Measurements from ENCODE around the gene SETD2. TPM values are rescaled to one million over a fixed set of nuclear protein-coding genes. Genes with fewer than 3 reads are reported as not detected.

The SETD2 gene
- polyA plus RNA-seq, 1 donor: 37.1 TPM

DNA sequence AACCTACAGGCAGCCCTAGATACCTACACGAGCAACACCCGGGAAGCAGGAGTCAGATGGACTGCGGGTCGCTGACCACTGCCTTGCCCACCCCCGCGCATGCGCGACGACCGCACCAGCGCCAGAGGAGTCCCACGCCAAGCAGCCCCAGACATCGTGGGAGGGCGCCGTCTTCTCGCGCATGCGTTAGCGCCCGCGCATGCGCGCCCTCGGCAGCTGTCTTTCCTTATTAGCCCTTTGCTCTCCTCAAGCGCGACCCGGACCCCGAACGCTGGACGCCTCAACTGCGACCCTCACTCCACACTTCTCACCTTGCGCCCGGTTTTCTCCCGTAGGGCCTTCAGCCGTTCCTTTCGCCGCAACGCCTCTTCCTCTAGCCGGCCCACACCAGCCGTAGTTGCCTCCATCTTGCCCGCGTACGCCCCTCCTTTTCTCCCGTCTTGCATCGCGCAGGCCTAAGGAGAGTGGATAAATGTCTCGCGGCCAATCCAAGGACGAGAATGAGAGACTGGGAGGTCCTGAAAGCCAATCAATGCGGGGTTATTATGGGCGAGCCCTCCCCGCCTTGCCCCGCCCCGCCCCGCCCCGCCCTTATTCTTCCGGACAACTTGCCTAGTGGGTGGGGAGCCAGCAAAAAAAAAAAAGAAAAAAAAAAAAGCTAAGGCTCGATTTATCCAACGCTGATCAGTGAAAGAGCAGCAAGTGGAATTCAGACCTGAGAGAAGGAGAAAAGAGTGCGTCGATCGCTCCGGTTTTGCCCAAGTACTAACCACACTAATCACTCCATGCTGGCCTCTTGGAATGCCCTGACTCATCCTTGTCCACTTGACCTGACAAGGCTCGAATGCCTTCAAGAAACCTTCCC lies 187.4 kb downstream of the SETD2 start, which contains the start of gene CCDC12:
TSS of gene CCDC12 (minus strand) at position 420 of the 865 bp plus-strand sequence. CDS start at position 407, 13 bp downstream.
- peak within 1 kb of the TSS; percentile 93 for H3K27ac ChIP-seq (ENCODE audit: low read length)
- DNase-seq: peak; percentile 98 to 99
- H3K27me3 ChIP-seq (ENCODE audit: control insufficient read depth, insufficient read depth, low read length): no peaks in the 10 kb centered on the region
- H3K36me3 ChIP-seq (ENCODE audit: control insufficient read depth, insufficient read depth, low read length): peaks cover 3% of the 10 kb centered on the region
- no peaks in the 10 kb centered on the region for H3K9me3 ChIP-seq (ENCODE audit: control insufficient read depth, low read depth, low read length)
- no CpG with 5 or more reads among the region's 64 CpGs for WGBS (ENCODE audit: insufficient coverage, low lambda C conversion rate)
- peak within 1 kb of the TSS; percentile 91 for H3K4me3 ChIP-seq (ENCODE audit: low read length)
- peaks cover 42% of the 10 kb centered on the region for H3K4me1 ChIP-seq (ENCODE audit: control insufficient read depth, insufficient read depth, low read length)

DNA sequence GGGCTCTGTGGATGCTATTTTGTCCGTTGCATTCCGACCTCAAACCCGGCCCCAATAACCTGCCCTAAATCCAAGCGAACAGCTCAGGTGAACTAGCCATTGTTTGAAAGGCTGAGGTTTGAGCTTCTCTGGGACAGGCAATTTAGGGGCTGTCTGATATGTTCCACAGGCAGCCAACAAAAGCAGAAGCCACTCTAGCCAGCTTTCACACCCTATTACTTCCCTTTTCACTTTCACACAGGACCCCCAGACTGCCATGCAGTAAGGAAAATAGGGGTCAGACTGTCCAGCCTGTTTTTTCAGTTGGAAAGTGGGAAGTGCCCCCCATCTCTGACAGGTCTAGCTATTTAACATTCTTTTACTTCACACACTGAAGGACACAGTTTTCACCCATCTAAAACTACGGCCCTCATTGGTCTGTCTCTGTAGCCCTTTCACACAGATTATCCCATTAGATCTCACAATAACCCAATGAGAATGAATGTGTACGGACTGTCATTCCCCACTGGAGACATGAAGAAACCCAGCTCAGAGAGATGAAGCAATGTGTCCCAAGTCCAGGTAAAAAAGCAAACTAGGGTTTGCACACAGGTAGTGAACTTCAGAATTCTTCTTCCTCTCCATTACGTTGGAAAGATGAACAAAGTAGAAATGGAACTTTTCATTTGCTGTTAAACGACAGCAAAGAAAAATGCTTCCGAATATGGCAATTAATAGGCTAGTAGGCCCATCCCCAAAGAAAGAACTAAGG lies 189.3 kb downstream of the SETD2 start:
- peak; percentile 51 to 72 for DNase-seq
- 57% methylated on average over 2 of the region's 9 CpGs for WGBS (ENCODE audit: insufficient coverage, low lambda C conversion rate)

DNA sequence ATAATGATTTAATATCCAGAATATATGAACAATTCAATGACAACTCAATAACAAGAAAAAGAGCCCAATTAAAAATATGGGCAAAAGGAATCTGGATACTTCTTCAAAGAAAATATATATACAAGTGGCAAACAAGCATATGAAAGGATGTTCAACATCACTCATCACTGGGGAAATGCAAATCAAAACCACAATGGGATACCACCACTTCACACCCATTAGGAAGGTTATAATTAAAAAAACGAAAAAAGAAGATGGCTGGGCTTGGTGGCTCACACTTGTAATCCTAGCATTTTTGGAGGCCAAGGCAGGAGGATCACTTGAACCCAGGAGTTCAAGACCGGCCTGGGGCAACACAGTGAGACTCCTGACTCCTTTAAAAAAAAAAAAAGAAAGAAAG lies 191.5 kb downstream of the SETD2 start:
- Histone ChIP-seq H3K4me3 (ENCODE audit: low read length) (no peak overlapping the region), H3K27me3 (ENCODE audit: control insufficient read depth, insufficient read depth, low read length) (no peaks in the 10 kb centered on the region), H3K4me1 (ENCODE audit: control insufficient read depth, insufficient read depth, low read length) (peaks cover 53% of the 10 kb centered on the region), H3K9me3 (ENCODE audit: control insufficient read depth, low read depth, low read length) (no peaks in the 10 kb centered on the region), H3K27ac (ENCODE audit: low read length) (no peak overlapping the region), H3K36me3 (ENCODE audit: control insufficient read depth, insufficient read depth, low read length) (peaks cover 17% of the 10 kb centered on the region)
- WGBS (ENCODE audit: insufficient coverage, low lambda C conversion rate): no CpG with 5 or more reads among the region's 2 CpGs
- DNase-seq: no peak

More for the DNA sequence above, 189.3 kb downstream of the SETD2 start:
- peaks cover 55% of the 10 kb centered on the region for H3K4me1 ChIP-seq (ENCODE audit: control insufficient read depth, insufficient read depth, low read length)
- H3K27ac ChIP-seq (ENCODE audit: low read length): peak overlapping the region; percentile 70
- peaks cover 9% of the 10 kb centered on the region for H3K36me3 ChIP-seq (ENCODE audit: control insufficient read depth, insufficient read depth, low read length)
- no peaks in the 10 kb centered on the region for H3K9me3 ChIP-seq (ENCODE audit: control insufficient read depth, low read depth, low read length)
- H3K27me3 ChIP-seq (ENCODE audit: control insufficient read depth, insufficient read depth, low read length): no peaks in the 10 kb centered on the region
- no peak overlapping the region for H3K4me3 ChIP-seq (ENCODE audit: low read length)

DNA sequence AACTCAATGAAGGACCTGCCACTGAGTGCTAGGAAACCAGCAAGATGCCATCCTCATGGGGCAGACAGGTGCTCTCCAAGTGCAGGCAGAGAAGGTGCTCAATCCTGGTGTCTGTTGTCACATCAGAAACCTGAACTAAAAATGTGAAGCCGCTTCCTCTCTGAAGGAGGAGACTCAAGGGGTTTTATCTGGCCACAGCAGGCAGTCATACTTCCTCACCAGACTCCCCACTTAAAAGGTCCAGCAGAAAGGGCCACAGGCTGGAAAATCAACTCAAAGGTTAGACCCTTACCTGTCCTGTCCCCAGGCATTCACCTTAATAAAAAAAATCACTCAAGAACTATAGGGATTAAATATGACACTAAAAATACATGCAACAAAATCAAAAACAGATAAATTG lies 192.2 kb downstream of the SETD2 start:
- DNase-seq: no peak
- peaks cover 49% of the 10 kb centered on the region for H3K4me1 ChIP-seq (ENCODE audit: control insufficient read depth, insufficient read depth, low read length)
- no peak overlapping the region for H3K27ac ChIP-seq (ENCODE audit: low read length)
- H3K9me3 ChIP-seq (ENCODE audit: control insufficient read depth, low read depth, low read length): no peaks in the 10 kb centered on the region
- no peaks in the 10 kb centered on the region for H3K27me3 ChIP-seq (ENCODE audit: control insufficient read depth, insufficient read depth, low read length)
- no CpG with 5 or more reads among the region's 1 CpG for WGBS (ENCODE audit: insufficient coverage, low lambda C conversion rate)
- H3K4me3 ChIP-seq (ENCODE audit: low read length): no peak overlapping the region
- H3K36me3 ChIP-seq (ENCODE audit: control insufficient read depth, insufficient read depth, low read length): peaks cover 17% of the 10 kb centered on the region

DNA sequence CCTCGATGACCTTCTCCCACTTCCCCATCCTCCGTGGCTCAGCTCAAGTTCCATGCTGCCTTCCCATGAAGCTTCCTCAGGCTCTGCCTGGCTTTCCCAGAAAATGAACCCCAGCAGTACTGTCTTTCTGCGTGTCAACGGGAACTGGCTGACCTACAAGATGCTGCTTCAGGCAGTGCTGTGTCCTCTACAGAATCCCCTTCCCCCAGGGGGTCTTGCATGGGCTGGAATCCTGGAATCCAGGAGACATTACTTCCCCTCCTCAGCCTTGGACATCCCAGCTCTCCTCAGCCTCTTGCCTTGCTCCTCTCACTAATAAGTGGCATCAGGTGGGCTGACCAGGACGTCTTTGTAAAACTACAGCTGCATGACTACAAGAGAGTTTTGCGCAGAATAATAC lies 192.8 kb downstream of the SETD2 start:
- no peak for DNase-seq
- H3K36me3 ChIP-seq (ENCODE audit: control insufficient read depth, insufficient read depth, low read length): peaks cover 17% of the 10 kb centered on the region
- no peaks in the 10 kb centered on the region for H3K27me3 ChIP-seq (ENCODE audit: control insufficient read depth, insufficient read depth, low read length)
- no peaks in the 10 kb centered on the region for H3K9me3 ChIP-seq (ENCODE audit: control insufficient read depth, low read depth, low read length)
- no CpG with 5 or more reads among the region's 6 CpGs for WGBS (ENCODE audit: insufficient coverage, low lambda C conversion rate)
- no peak overlapping the region for H3K4me3 ChIP-seq (ENCODE audit: low read length)
- H3K4me1 ChIP-seq (ENCODE audit: control insufficient read depth, insufficient read depth, low read length): peaks cover 52% of the 10 kb centered on the region
- H3K27ac ChIP-seq (ENCODE audit: low read length): peak overlapping the region; percentile 12

DNA sequence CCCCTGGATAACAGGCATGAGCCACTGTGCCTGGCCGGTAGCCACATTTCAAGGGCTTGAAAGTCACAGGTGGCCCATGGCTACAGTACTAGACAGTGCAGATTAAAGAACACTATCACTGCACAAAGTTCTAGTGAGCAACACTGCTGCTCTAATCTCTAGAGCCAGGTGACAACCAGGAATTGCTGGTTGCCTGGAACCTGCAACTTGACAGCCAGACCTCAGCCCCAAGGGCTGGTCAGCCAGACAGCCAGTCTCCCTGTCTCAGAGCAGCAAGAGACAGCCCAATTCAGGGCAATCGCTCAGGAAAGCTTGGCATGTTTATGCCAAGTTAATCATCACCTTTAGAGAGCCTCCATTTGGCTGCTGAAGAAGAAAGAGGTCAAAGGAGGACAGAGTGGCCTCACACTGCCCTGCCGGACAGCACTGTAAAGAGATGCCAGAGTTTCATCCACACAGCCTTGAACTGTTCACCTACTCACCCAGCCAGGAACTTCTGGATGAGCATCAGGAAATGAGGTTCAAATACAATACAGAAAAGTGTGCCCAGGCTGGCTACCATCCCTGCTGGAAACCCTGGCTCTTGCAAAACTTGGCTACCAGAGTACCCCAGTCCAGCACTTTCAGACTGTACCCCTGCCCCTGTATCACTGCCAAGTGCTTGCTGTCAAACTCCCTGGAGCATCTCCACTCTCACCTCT lies 193.4 kb downstream of the SETD2 start:
- peaks cover 56% of the 10 kb centered on the region for H3K4me1 ChIP-seq (ENCODE audit: control insufficient read depth, insufficient read depth, low read length)
- H3K9me3 ChIP-seq (ENCODE audit: control insufficient read depth, low read depth, low read length): no peaks in the 10 kb centered on the region
- H3K27ac ChIP-seq (ENCODE audit: low read length): peak overlapping the region; percentile 30
- WGBS (ENCODE audit: insufficient coverage, low lambda C conversion rate): no CpG with 5 or more reads among the region's 3 CpGs
- H3K27me3 ChIP-seq (ENCODE audit: control insufficient read depth, insufficient read depth, low read length): no peaks in the 10 kb centered on the region
- no peak overlapping the region for H3K4me3 ChIP-seq (ENCODE audit: low read length)
- peaks cover 17% of the 10 kb centered on the region for H3K36me3 ChIP-seq (ENCODE audit: control insufficient read depth, insufficient read depth, low read length)
- DNase-seq: peak in 1 of 2 donors; percentile 59

DNA sequence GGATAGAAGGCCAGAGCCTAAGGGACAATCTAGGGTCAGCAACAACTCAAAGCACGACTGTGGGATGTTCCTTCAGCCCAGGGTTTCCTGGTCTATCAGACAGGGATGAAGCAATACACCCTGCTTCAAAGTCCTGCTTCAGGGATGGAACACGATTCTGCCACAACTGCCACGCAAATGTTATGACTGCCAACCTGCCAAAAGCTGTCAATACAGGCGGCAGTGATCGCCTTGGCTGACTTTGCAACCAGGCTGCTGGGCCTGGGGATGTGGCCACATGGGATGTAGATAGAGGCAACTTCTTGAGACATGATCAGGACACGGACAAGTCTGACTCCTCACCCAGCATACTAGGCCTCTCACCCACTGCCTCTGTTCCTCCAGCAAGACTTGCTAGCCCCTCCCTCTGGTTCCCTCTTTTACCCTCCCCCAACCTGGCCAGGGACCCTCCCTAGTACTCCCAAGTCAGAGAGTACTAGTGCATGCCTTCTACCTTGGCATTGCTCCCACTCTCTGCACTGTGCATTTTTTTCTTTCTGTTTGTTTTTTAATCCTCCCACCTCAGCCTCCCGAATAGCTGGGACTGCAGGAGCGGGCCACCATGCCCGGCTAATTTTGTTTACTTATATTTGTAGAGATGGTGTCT lies 195.0 kb downstream of the SETD2 start:
- peaks cover 49% of the 10 kb centered on the region for H3K4me1 ChIP-seq (ENCODE audit: control insufficient read depth, insufficient read depth, low read length)
- H3K27ac ChIP-seq (ENCODE audit: low read length): no peak overlapping the region
- peaks cover 17% of the 10 kb centered on the region for H3K36me3 ChIP-seq (ENCODE audit: control insufficient read depth, insufficient read depth, low read length)
- no peaks in the 10 kb centered on the region for H3K27me3 ChIP-seq (ENCODE audit: control insufficient read depth, insufficient read depth, low read length)
- no CpG with 5 or more reads among the region's 9 CpGs for WGBS (ENCODE audit: insufficient coverage, low lambda C conversion rate)
- no peaks in the 10 kb centered on the region for H3K9me3 ChIP-seq (ENCODE audit: control insufficient read depth, low read depth, low read length)
- peak in 1 of 2 donors; percentile 61 for DNase-seq
- no peak overlapping the region for H3K4me3 ChIP-seq (ENCODE audit: low read length)

DNA sequence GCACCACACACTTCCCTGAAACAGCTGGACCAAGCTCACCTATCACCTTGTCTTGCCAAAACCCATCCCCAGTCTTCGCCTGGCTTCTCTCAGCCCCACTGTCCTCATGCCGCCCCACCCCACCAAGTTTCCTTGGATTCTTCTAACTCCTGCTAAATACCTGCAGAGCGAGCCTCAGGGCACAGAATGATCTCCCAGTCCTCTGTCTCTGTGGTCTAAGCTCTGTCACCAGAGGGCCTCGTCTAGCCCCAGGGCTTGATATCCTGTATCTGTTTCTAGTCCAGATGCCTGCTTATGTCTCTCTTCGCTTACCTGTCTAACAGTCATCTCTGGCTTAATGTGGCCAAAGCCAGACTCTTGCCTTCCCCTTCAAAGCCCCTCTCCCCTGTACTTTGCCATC lies 197.1 kb downstream of the SETD2 start:
- peaks cover 48% of the 10 kb centered on the region for H3K4me1 ChIP-seq (ENCODE audit: control insufficient read depth, insufficient read depth, low read length)
- peaks cover 22% of the 10 kb centered on the region for H3K36me3 ChIP-seq (ENCODE audit: control insufficient read depth, insufficient read depth, low read length)
- no peaks in the 10 kb centered on the region for H3K27me3 ChIP-seq (ENCODE audit: control insufficient read depth, insufficient read depth, low read length)
- H3K4me3 ChIP-seq (ENCODE audit: low read length): no peak overlapping the region
- no peak for DNase-seq
- H3K27ac ChIP-seq (ENCODE audit: low read length): no peak overlapping the region
- no CpG with 5 or more reads among the region's 5 CpGs for WGBS (ENCODE audit: insufficient coverage, low lambda C conversion rate)
- H3K9me3 ChIP-seq (ENCODE audit: control insufficient read depth, low read depth, low read length): peaks cover 4% of the 10 kb centered on the region

Data from large intestine (tissue), 3 donors.